ENCODE data around the gene PDXK. TPM values are rescaled to one million over a fixed set of nuclear protein-coding genes. Genes with fewer than 3 reads are reported as not detected.

The PDXK gene
- total RNA-seq, 1 experiment from 2014 or later: 276 TPM

DNA sequence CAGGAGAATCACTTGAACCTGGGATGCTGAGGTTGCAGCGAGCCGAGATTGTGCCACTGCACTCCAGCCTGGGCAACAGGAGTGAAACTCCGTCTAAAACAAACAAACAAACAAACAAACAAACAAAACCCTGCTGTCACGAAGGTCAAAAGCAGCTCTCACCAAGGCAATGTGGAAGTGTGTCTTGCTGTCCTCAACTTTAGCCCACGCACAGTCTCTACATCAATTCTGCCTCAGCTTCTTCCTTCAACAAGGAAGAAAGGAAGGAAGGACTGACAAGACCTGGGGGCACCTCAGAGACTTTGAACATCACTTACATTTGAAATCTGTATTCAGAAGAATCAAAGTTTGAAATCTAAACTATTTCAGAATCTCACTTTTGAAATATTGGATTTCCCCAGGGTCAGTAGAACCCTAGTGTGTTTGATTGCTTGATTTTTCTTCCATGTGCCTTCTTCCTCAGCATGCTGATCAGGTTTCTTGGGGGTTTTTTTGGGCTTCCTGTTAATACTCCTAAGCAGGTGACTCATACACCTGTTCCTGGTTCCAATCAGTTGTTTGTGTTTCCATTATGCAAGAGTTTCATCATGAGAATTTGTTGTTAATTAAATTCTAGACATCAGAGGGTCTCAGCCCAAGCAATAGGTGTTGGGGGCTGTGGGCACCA, 63.6 kb downstream of the PDXK start:
- no peak overlapping the region for H3K27ac Mint-ChIP-seq (ENCODE audit: unreplicated experiment)
- CTCF ChIA-PET: no interaction called here
- no peak for DNase-seq
- no TSS peak for BruUV-seq (replicated peaks)
- H3K4me1 Mint-ChIP-seq (ENCODE audit: low read depth, unreplicated experiment): peaks cover 10% of the 10 kb centered on the region
- Histone ChIP-seq H3K36me3 (ENCODE audit: control insufficient read depth, insufficient read depth, low read length) (no peaks in the 10 kb centered on the region), H3K4me3 (ENCODE audit: low read depth, low read length) (no peak overlapping the region), H3K9me3 (no peaks in the 10 kb centered on the region), H3K4me1 (peaks cover 17% of the 10 kb centered on the region), H3K27me3 (replicated peaks; ENCODE audit: control insufficient read depth, insufficient read depth, low read length) (no peaks in the 10 kb centered on the region)
- H3K27me3 Mint-ChIP-seq (ENCODE audit: insufficient read depth, unreplicated experiment): no peaks in the 10 kb centered on the region
- POLR2A ChIA-PET: no interaction called here
- intact Hi-C loops (cut with micrococcal nuclease; ENCODE audit: unreplicated experiment): no loop called here
- no peaks in the 10 kb centered on the region for H3K36me3 Mint-ChIP-seq (ENCODE audit: insufficient read depth, unreplicated experiment)
- no peaks in the 10 kb centered on the region for H3K9me3 Mint-ChIP-seq (ENCODE audit: unreplicated experiment)
- TF ChIP-seq, protein P1, sequence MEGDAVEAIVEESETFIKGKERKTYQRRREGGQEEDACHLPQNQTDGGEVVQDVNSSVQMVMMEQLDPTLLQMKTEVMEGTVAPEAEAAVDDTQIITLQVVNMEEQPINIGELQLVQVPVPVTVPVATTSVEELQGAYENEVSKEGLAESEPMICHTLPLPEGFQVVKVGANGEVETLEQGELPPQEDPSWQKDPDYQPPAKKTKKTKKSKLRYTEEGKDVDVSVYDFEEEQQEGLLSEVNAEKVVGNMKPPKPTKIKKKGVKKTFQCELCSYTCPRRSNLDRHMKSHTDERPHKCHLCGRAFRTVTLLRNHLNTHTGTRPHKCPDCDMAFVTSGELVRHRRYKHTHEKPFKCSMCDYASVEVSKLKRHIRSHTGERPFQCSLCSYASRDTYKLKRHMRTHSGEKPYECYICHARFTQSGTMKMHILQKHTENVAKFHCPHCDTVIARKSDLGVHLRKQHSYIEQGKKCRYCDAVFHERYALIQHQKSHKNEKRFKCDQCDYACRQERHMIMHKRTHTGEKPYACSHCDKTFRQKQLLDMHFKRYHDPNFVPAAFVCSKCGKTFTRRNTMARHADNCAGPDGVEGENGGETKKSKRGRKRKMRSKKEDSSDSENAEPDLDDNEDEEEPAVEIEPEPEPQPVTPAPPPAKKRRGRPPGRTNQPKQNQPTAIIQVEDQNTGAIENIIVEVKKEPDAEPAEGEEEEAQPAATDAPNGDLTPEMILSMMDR (IDR thresholded peaks at IDR 0.05; ENCODE audit: insufficient read depth in 1 of 2, low read depth in 1 of 2, low read length in 1 of 2, severe bottlenecking in 1 of 2, unreplicated experiment in 1 of 2): no peak
- H3K4me3 Mint-ChIP-seq (ENCODE audit: unreplicated experiment): no peak overlapping the region

- TF ChIP-seq, protein P1 (IDR thresholded peaks at IDR 0.05; ENCODE audit: insufficient read depth in 1 of 2, low read depth in 1 of 2, low read length in 1 of 2, severe bottlenecking in 1 of 2, unreplicated experiment in 1 of 2): no peak
- Mint-ChIP-seq H3K9me3 (ENCODE audit: unreplicated experiment) (no peaks in the 10 kb centered on the region), H3K27ac (ENCODE audit: unreplicated experiment) (no peak overlapping the region), H3K36me3 (ENCODE audit: insufficient read depth, unreplicated experiment) (no peaks in the 10 kb centered on the region), H3K4me3 (ENCODE audit: unreplicated experiment) (no peak overlapping the region), H3K4me1 (ENCODE audit: low read depth, unreplicated experiment) (peaks cover 10% of the 10 kb centered on the region), H3K27me3 (ENCODE audit: insufficient read depth, unreplicated experiment) (no peaks in the 10 kb centered on the region)
- Histone ChIP-seq H3K27me3 (replicated peaks; ENCODE audit: control insufficient read depth, insufficient read depth, low read length) (no peaks in the 10 kb centered on the region), H3K4me3 (ENCODE audit: low read depth, low read length) (no peak overlapping the region), H3K36me3 (ENCODE audit: control insufficient read depth, insufficient read depth, low read length) (no peaks in the 10 kb centered on the region), H3K4me1 (peaks cover 17% of the 10 kb centered on the region), H3K9me3 (no peaks in the 10 kb centered on the region)
- peak in 1 of 2 experiments; percentile 47 for DNase-seq
- intact Hi-C loops (cut with micrococcal nuclease; ENCODE audit: unreplicated experiment): no loop called here
- ChIA-PET POLR2A (interaction anchor here (0.5 to 0.7 kb wide), 3 partner anchors 15 to 104 kb away, joined by 3 to 5 read pairs (median 3); no protein-coding TSS in a partner anchor), CTCF (no interaction called here)
- BruUV-seq (replicated peaks): no TSS peak
These were observed 64.3 kb downstream of the PDXK start for GRCh38 chr21:43783098-43783700.

GRCh38 chr21:43785134-43785533, 66.2 kb downstream of the PDXK start:
- no peaks in the 10 kb centered on the region for H3K9me3 Mint-ChIP-seq (ENCODE audit: unreplicated experiment)
- Histone ChIP-seq H3K27me3 (replicated peaks; ENCODE audit: control insufficient read depth, insufficient read depth, low read length) (no peaks in the 10 kb centered on the region), H3K9me3 (no peaks in the 10 kb centered on the region), H3K4me3 (ENCODE audit: low read depth, low read length) (no peak overlapping the region), H3K36me3 (ENCODE audit: control insufficient read depth, insufficient read depth, low read length) (no peaks in the 10 kb centered on the region), H3K4me1 (peaks cover 17% of the 10 kb centered on the region)
- TF ChIP-seq, protein P1 (IDR thresholded peaks at IDR 0.05; ENCODE audit: insufficient read depth in 1 of 2, low read depth in 1 of 2, low read length in 1 of 2, severe bottlenecking in 1 of 2, unreplicated experiment in 1 of 2): no peak
- no TSS peak for BruUV-seq (replicated peaks)
- H3K36me3 Mint-ChIP-seq (ENCODE audit: insufficient read depth, unreplicated experiment): peaks cover 14% of the 10 kb centered on the region
- no peak overlapping the region for H3K4me3 Mint-ChIP-seq (ENCODE audit: unreplicated experiment)
- intact Hi-C loops (cut with micrococcal nuclease; ENCODE audit: unreplicated experiment): no loop called here
- no peaks in the 10 kb centered on the region for H3K27me3 Mint-ChIP-seq (ENCODE audit: insufficient read depth, unreplicated experiment)
- CTCF ChIA-PET: no interaction called here
- DNase-seq: no peak
- peaks cover 10% of the 10 kb centered on the region for H3K4me1 Mint-ChIP-seq (ENCODE audit: low read depth, unreplicated experiment)
- POLR2A ChIA-PET: no interaction called here
- no peak overlapping the region for H3K27ac Mint-ChIP-seq (ENCODE audit: unreplicated experiment)

All from Caco-2 (cell line).